OCI-LY7 (cell line): ENCODE results near the gene HHIPL2.

Experiments
- CTCF ChIP-seq: fragments of 200-600 bp; sonication (generic); conservative IDR thresholded peaks from 2 replicates; pipeline ENCODE4 v1.5.1; 2014; ENCODE audit warnings: mild to moderate bottlenecking, antibody characterized with exemption, low read length, moderate library complexity, mixed read lengths
- EZH2phosphoT487 ChIP-seq: fragments of 200-600 bp; sonication (generic); IDR thresholded peaks from 2 replicates; pipeline ENCODE4 v1.6.1; 2018; ENCODE audit warnings: low read depth, borderline replicate concordance, mild to moderate bottlenecking, mixed run types, antibody characterized with exemption, low read length, moderate library complexity, mixed read lengths

GRCh38 chr1:222579316-222579715 is 31.4 kb upstream of the HHIPL2 start:
- TF ChIP-seq EZH2phosphoT487 (no peak), CTCF (no peak)
